K562 (cell line): ENCODE data around the gene POLD2. TPM values are rescaled to one million over a fixed set of nuclear protein-coding genes. Genes with fewer than 3 reads are reported as not detected.
A peak's percentile ranks its signal among the peaks of the same experiment; 100 is the strongest.

Experiments used
- CBFB ChIP-seq: sonication (generic); formaldehyde crosslinking; IDR thresholded peaks from 2 replicates; pipeline ENCODE4 v1.4.0; 2020; ENCODE audit warnings: mild to moderate bottlenecking, missing genetic modification reagents
- CREB1 ChIP-seq, 2 experiments: sonication (generic) in 1 of 2; formaldehyde crosslinking in 1 of 2; IDR thresholded peaks; 2 replicates each; pipeline versions ENCODE4 v1.6.1 to v1.8.0; 2012 to 2022; ENCODE audit warnings: inconsistent platforms in 1 of 2, mild to moderate bottlenecking in 1 of 2, missing genetic modification reagents in 1 of 2, moderate library complexity in 1 of 2
- FOSL1 ChIP-seq: fragments of 200-800 bp; sonication (Bioruptor generic); conservative IDR thresholded peaks from 2 replicates; pipeline ENCODE4 v1.6.1; 2016; ENCODE audit warnings: missing genetic modification characterization, missing compliant biosample characterization
- FOXK2 ChIP-seq, 2 experiments: fragments of 450-650 bp; IDR thresholded peaks in 1 of 2; conservative IDR thresholded peaks in 1 of 2; 2 replicates each; pipeline ENCODE4 v1.6.1; 2016; ENCODE audit warnings: low read depth in 2 of 2, mild to moderate bottlenecking in 1 of 2
- HMGN3 ChIP-seq: IDR thresholded peaks from 2 replicates; pipeline ENCODE4 v1.6.1; 2011; ENCODE audit warnings: borderline replicate concordance, low read depth, mild to moderate bottlenecking, mixed read lengths, low read length; ENCODE audit not compliant: insufficient read length; ENCODE audit errors: extremely low read depth
- KDM1A ChIP-seq, 2 experiments: fragments of 450-650 bp; IDR thresholded peaks; 2 replicates each; pipeline ENCODE4 v1.6.1; 2016; ENCODE audit warnings: mild to moderate bottlenecking in 2 of 2
- KDM5B ChIP-seq: fragments of 200-600 bp; sonication (generic); IDR thresholded peaks from 2 replicates; pipeline ENCODE4 v1.6.1; 2012; ENCODE audit warnings: low read depth, mild to moderate bottlenecking, moderate library complexity, low read length, control low read depth, inconsistent platforms; ENCODE audit not compliant: insufficient replicate concordance
- KLF16 ChIP-seq: IDR thresholded peaks from 2 replicates; pipeline ENCODE4 v1.6.1; 2016; ENCODE audit warnings: antibody characterized with exemption
- RCOR1 ChIP-seq, 2 experiments: IDR thresholded peaks; 2 replicates each; pipeline ENCODE4 v1.6.1; 2012; ENCODE audit warnings: low read depth in 2 of 2, low read length in 2 of 2, borderline replicate concordance in 1 of 2, improper control_type of control experiment in 1 of 2
- RNF2 ChIP-seq: sonication (generic); IDR thresholded peaks from 2 replicates; pipeline ENCODE4 v1.6.1; 2016
- TAF15 ChIP-seq: fragments of 200-400 bp; formaldehyde crosslinking; IDR thresholded peaks from 2 replicates; pipeline ENCODE4 v1.6.1; 2017; ENCODE audit warnings: mild to moderate bottlenecking, low read depth, low read length, moderate library complexity
- ZNF212 ChIP-seq: fragments of 450-650 bp; formaldehyde crosslinking; IDR thresholded peaks from 2 replicates; pipeline ENCODE4 v1.4.0; 2020; ENCODE audit warnings: mild to moderate bottlenecking
- polyA plus RNA-seq, 8 experiments: library from polyadenylated mRNA; depleted of rRNA in 4 of 8; stranded (reverse) in 5 of 8; unstranded in 3 of 8; fragments of >200 nt; fragmentation: Nextera tagmentation in 2 of 8; fragmentation: Illumina TruSeq in 1 of 8; extraction: Ambion mirVana in 2 of 8; extraction: Trizol in 1 of 8; gene quantifications; 2 replicates each; pipeline versions ENCODE4 v1.2.1 to v1.2.3, GENCODE V29; 2011 to 2014; ENCODE audit warnings: inconsistent platforms in 1 of 8, missing spikeins in 1 of 8
- total RNA-seq, 7 experiments: library from RNA; depleted of rRNA in 6 of 7; stranded (reverse); fragments of >200 nt in 6 of 7; fragmentation: Illumina TruSeq in 2 of 7; extraction: Trizol in 2 of 7; gene quantifications; 2 replicates each; pipeline versions ENCODE4 v1.2.1 to v1.2.3, GENCODE V29; 2011 to 2021; ENCODE audit warnings: low replicate concordance in 1 of 7
- TF ChIP-seq, protein P1 (sequence below): fragments of 250-450 bp; sonication (Bioruptor Pico); IDR thresholded peaks from 2 replicates; pipeline ENCODE4 v1.4.0; 2020; ENCODE audit warnings: mild to moderate bottlenecking, moderate library complexity
- TF ChIP-seq, protein P2 (sequence below): sonication (generic); formaldehyde crosslinking; IDR thresholded peaks from 2 replicates; pipeline ENCODE4 v1.8.1; 2023; ENCODE audit warnings: mild to moderate bottlenecking, missing genetic modification reagents, moderate library complexity
- TF ChIP-seq, protein P3 (sequence below): fragments of 450-650 bp; IDR thresholded peaks from 2 replicates; pipeline ENCODE4 v1.6.1; 2016
- TF ChIP-seq, protein P4 (sequence below): fragments of 200-800 bp; sonication (Bioruptor generic); IDR thresholded peaks from 2 replicates; pipeline ENCODE4 v1.6.1; 2017; ENCODE audit warnings: missing genetic modification characterization, missing compliant biosample characterization
- TF ChIP-seq, protein P5 (sequence below): fragments of 450-650 bp; IDR thresholded peaks from 2 replicates; pipeline ENCODE4 v1.6.1; 2016; ENCODE audit warnings: antibody characterized with exemption

POLD2 gene
- total and polyA plus RNA-seq, 9 of the 15 experiments (the other 6 are each of a cell fraction or from before 2014, with no cell fraction given), result 29.7 to 259 (median 225) TPM

DNA sequence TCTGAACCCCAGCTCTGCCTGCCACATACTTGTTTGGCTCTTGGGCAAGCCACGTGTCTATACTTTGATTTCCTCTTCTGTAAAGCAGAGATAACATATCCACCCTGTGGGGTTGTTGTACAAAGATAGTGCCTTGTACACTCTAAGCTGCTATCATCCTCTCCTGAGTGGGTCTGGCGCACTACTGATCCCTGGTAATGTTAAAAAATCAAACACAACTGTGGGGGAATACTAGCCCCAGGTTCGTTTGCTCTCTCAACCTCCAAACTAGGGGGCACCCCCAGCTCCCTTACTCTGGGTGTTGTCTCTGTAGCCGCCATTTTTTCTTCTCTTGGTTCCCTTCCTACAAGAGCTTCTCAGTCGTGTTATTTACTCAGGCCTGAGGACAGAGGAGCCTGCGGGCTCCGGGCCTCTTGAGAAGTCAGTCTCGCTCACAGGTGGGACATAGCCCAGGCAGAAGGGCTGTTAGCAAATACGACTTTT is 42.0 kb downstream of the POLD2 start (continued):
- TF ChIP-seq, protein P1, sequence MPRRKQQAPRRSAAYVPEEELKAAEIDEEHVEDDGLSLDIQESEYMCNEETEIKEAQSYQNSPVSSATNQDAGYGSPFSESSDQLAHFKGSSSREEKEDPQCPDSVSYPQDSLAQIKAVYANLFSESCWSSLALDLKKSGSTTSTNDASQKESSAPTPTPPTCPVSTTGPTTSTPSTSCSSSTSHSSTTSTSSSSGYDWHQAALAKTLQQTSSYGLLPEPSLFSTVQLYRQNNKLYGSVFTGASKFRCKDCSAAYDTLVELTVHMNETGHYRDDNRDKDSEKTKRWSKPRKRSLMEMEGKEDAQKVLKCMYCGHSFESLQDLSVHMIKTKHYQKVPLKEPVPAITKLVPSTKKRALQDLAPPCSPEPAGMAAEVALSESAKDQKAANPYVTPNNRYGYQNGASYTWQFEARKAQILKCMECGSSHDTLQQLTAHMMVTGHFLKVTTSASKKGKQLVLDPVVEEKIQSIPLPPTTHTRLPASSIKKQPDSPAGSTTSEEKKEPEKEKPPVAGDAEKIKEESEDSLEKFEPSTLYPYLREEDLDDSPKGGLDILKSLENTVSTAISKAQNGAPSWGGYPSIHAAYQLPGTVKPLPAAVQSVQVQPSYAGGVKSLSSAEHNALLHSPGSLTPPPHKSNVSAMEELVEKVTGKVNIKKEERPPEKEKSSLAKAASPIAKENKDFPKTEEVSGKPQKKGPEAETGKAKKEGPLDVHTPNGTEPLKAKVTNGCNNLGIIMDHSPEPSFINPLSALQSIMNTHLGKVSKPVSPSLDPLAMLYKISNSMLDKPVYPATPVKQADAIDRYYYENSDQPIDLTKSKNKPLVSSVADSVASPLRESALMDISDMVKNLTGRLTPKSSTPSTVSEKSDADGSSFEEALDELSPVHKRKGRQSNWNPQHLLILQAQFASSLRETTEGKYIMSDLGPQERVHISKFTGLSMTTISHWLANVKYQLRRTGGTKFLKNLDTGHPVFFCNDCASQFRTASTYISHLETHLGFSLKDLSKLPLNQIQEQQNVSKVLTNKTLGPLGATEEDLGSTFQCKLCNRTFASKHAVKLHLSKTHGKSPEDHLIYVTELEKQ (CRISPR knock-in tag), result no peak
- TF ChIP-seq, protein P2, sequence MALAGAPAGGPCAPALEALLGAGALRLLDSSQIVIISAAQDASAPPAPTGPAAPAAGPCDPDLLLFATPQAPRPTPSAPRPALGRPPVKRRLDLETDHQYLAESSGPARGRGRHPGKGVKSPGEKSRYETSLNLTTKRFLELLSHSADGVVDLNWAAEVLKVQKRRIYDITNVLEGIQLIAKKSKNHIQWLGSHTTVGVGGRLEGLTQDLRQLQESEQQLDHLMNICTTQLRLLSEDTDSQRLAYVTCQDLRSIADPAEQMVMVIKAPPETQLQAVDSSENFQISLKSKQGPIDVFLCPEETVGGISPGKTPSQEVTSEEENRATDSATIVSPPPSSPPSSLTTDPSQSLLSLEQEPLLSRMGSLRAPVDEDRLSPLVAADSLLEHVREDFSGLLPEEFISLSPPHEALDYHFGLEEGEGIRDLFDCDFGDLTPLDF, result no peak
- TF ChIP-seq, protein P3, sequence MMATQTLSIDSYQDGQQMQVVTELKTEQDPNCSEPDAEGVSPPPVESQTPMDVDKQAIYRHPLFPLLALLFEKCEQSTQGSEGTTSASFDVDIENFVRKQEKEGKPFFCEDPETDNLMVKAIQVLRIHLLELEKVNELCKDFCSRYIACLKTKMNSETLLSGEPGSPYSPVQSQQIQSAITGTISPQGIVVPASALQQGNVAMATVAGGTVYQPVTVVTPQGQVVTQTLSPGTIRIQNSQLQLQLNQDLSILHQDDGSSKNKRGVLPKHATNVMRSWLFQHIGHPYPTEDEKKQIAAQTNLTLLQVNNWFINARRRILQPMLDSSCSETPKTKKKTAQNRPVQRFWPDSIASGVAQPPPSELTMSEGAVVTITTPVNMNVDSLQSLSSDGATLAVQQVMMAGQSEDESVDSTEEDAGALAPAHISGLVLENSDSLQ, result no peak
- TF ChIP-seq RNF2, result peak; percentile 62; the same call in 1 of the 2 replicates
- TF ChIP-seq, protein P4, sequence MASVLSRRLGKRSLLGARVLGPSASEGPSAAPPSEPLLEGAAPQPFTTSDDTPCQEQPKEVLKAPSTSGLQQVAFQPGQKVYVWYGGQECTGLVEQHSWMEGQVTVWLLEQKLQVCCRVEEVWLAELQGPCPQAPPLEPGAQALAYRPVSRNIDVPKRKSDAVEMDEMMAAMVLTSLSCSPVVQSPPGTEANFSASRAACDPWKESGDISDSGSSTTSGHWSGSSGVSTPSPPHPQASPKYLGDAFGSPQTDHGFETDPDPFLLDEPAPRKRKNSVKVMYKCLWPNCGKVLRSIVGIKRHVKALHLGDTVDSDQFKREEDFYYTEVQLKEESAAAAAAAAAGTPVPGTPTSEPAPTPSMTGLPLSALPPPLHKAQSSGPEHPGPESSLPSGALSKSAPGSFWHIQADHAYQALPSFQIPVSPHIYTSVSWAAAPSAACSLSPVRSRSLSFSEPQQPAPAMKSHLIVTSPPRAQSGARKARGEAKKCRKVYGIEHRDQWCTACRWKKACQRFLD (CRISPR knock-in tag), result peak; percentile 98
- TF ChIP-seq KLF16, result peak; percentile 98
- no peak for TF ChIP-seq CBFB (CRISPR knock-in tag)
- peak; percentile 62; the same call in 1 of the 2 replicates for TF ChIP-seq CREB1 (IDR thresholded peaks at IDR 0.05)
- 0 out of 2 replicates have a peak, but pooled peaks have one; percentile 27 for TF ChIP-seq CREB1 (CRISPR knock-in tag; IDR thresholded peaks at IDR 0.05)
- TF ChIP-seq KDM1A (IDR thresholded peaks at IDR 0.05), result peak; percentile 100
- TF ChIP-seq FOXK2 (conservative IDR thresholded peaks at IDR 0.05 in 1 of 2, IDR thresholded peaks at IDR 0.05 in 1 of 2; ENCODE audit: low read depth in 2 of 2), result 0 out of 4 replicates have a peak, but pooled peaks of 1 of the 2 experiments have one; percentile 43
- no peak for TF ChIP-seq ZNF212 (CRISPR knock-in tag)
- TF ChIP-seq FOSL1, result peak; percentile 57
- no peak for TF ChIP-seq HMGN3
- TF ChIP-seq, protein P5, sequence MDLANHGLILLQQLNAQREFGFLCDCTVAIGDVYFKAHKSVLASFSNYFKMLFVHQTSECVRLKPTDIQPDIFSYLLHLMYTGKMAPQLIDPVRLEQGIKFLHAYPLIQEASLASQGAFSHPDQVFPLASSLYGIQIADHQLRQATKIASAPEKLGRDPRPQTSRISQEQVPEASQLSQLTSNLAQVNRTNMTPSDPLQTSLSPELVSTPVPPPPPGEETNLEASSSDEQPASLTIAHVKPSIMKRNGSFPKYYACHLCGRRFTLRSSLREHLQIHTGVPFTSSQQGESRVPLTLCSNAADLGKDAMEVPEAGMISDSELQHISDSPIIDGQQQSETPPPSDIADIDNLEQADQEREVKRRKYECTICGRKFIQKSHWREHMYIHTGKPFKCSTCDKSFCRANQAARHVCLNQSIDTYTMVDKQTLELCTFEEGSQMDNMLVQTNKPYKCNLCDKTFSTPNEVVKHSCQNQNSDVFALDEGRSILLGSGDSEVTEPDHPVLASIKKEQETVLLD, result no peak
- TF ChIP-seq TAF15, result no peak
- no peak for TF ChIP-seq KDM5B
- peak; percentile 100 for TF ChIP-seq RCOR1 (IDR thresholded peaks at IDR 0.05; ENCODE audit: borderline replicate concordance in 1 of 2, low read depth in 2 of 2, low read length in 2 of 2)
